Prostate gland (tissue), 2 donors: ENCODE results near the gene AHNAK2.

Experiments used
- POLR2A ChIP-seq: fragments of 450-650 bp; IDR thresholded peaks from one replicate; pipeline ENCODE4 v1.6.1; 2016; ENCODE audit warnings: antibody characterized with exemption, mild to moderate bottlenecking
- TF ChIP-seq, protein P1 (sequence below), 4 experiments: fragments of 200-600 bp in 2 of 4; fragments of 450-650 bp in 2 of 4; sonication (generic) in 2 of 4; IDR thresholded peaks; 1 replicate in 3 of 4; 2 replicates in 1 of 4; pipeline ENCODE4 v1.5.1; 2016 to 2019; ENCODE audit warnings: antibody characterized with exemption in 4 of 4, mild to moderate bottlenecking in 2 of 4, moderate library complexity in 2 of 4

DNA sequence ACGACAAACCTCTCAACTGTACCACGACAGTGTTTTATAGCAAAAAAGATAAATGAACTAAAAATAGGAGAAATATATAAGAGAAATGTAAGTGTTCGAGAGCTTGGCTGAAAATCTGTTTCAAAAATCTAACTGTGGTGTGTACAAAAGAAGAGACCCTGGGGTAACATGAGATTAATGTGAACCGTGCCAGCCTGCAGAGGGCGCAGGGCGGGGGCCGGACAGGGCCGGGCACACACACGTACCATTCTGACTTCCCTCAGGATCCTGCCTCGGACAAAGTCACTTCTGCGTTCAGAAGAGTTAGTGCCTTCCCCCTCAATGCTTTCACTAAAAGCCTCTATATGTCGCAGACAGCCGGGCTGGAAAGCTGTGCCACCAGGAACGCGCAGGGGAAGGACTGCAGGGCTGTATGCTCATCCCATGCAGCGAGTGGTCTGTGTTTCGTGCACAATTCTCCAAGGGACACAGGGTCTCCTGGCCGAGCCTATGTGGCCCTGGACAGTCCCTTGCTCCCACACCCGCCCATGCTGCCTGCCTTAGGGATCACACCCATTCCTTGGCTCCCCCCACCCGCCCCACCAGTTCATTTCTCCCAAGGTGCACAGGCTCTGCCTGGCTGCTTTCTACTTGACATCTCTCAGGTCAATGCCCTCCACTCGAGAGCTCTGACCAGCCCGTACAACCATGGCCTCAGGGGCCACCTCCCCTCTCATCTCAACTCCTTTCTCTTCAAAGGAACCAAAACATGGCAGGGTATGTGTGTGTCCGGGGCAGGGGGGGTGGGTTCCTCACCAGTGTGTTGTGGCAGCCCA is 34.2 kb upstream of the AHNAK2 start:
- TF ChIP-seq, protein P1, sequence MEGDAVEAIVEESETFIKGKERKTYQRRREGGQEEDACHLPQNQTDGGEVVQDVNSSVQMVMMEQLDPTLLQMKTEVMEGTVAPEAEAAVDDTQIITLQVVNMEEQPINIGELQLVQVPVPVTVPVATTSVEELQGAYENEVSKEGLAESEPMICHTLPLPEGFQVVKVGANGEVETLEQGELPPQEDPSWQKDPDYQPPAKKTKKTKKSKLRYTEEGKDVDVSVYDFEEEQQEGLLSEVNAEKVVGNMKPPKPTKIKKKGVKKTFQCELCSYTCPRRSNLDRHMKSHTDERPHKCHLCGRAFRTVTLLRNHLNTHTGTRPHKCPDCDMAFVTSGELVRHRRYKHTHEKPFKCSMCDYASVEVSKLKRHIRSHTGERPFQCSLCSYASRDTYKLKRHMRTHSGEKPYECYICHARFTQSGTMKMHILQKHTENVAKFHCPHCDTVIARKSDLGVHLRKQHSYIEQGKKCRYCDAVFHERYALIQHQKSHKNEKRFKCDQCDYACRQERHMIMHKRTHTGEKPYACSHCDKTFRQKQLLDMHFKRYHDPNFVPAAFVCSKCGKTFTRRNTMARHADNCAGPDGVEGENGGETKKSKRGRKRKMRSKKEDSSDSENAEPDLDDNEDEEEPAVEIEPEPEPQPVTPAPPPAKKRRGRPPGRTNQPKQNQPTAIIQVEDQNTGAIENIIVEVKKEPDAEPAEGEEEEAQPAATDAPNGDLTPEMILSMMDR (IDR thresholded peaks at IDR 0.05): peak in 3 of 4 experiments; percentile 22 to 51 (median 39)
- TF ChIP-seq POLR2A: no peak
